HG02798 (cell line): ENCODE data around the gene CSNK1G2.

Experiments used
- ATAC-seq: cut with Tn5 transposase; IDR thresholded peaks from one replicate; pipeline ENCODE4 v1.9.1; 2021; ENCODE audit warnings: mild to moderate bottlenecking; ENCODE audit not compliant: unreplicated experiment, poor library complexity

Gene CSNK1G2

DNA sequence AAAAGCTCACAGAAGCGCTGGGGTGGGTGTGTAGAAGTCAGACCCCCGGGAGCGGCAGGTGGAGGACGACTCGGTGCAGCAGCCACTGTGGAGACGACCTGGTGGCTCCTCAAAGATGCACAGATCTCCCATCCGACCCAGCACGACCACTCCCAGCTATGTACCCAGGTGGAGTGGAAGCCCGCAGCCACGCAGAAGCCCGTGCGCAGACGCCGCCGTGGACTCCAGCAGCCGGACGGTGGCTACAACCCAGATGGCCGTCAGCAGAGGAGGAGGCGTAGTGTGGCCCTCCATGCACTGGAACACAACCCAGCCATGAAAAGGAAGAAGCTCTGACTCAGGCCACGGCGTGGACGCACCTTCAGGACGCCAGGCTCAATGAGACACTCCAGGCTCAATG is 21.7 kb downstream of the CSNK1G2 start:
- ATAC-seq, result no peak

DNA sequence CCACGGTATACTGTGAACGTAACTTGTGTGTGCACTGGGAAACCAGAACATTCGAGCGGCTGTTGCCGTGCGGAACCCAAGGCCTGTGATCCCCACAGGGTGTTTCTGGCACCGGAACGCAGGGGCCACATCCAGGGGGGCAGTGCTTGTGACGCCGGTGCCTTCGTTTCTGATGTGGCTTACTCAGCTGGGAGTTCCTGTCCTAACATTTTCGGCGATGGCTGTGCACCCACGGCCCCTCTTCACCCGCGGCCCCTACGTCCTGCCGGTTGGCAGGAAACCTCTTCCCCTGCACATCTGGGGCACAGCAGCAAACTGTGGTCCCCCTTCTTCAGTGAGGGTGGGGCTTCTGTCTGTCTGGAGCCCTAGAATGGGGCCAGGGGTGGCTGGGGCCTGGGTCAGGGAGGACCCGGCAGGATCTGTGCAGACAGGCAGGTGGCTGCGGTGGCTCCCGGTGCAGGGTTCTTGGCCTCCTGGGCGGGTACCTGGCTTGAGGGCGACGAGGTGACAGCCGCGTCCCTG is 26.2 kb downstream of the CSNK1G2 start:
- no peak for ATAC-seq

DNA sequence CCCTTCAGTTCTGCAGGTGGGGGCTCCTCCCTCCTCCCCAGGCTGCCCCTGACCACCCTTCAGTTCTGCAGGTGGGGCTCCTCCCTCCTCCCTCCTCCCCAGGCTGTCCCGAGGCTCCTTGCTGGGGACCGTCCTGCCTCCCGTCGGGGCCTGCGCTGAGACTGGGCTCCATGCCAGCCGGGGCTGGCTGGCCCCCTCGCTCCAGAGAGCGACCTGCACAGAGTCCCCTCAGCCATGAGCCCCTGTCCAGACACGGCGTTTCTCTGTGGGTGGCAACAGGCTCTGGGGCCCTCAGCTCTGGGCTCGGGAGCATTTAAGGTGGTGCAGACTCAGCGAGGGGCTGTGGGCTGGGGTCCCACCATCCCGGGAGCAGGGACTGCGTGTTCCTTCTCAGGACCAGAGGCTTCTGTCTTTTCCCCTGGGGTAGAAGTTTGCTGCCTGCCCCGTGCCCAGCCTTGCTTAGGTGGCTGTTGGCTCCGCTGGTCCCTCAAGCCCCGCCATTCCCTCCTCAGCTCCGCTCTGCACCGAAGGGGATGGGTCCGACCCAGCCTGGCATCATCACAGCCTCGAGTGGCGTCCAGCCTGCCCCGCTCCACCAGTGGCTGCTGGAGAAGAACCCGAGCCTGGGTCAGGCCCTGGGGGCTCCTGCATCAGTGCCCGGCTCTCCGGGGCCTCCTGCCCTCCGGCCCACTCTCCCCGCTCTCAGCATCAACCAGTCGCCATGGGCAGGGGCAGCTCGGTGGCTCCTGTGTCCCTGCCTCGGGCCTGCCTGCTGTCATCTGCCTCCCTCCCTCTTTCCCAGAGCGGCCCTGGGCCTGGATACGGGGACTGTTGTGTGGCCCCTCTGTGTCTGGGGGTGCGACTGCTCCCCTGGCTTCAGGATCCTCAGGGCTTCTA is 27.6 kb downstream of the CSNK1G2 start:
- ATAC-seq, result no peak

DNA sequence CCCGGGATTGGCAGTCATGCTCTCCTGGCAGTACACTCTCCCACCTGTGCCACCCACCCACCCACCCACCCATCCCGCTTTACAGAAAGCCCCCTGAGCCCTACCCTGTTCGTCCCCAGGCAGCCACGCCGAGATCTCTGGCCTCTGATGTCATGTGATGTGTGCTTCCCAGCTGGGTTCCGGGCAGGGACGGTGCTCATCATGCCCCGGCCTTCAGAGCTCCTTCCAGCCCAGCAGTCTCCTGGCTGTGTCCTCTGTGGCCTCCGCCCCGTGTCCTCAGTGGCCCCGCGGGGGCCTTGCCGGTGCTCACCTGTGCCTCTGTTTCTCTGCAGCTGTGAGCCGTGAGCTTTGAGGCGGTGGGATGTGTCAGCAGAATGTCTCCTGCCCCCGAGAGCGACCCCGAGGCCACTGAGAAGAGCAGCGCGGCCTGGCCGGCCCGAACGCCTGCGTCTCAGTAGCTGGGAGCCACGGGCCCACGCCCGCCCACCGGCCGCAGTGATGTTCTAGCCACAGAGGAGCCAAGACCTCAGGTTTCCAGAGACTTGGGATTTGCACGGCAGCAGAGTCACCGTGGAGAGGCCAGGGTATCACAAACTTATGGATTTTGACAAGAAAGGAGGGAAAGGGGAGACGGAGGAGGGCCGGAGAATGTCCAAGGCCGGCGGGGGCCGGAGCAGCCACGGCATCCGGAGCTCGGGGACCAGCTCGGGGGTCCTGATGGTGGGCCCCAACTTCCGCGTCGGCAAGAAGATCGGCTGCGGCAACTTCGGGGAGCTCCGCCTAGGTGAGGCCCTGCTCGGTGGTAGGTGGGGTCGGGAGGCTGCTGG is 28.4 kb downstream of the CSNK1G2 start:
- no peak for ATAC-seq

DNA sequence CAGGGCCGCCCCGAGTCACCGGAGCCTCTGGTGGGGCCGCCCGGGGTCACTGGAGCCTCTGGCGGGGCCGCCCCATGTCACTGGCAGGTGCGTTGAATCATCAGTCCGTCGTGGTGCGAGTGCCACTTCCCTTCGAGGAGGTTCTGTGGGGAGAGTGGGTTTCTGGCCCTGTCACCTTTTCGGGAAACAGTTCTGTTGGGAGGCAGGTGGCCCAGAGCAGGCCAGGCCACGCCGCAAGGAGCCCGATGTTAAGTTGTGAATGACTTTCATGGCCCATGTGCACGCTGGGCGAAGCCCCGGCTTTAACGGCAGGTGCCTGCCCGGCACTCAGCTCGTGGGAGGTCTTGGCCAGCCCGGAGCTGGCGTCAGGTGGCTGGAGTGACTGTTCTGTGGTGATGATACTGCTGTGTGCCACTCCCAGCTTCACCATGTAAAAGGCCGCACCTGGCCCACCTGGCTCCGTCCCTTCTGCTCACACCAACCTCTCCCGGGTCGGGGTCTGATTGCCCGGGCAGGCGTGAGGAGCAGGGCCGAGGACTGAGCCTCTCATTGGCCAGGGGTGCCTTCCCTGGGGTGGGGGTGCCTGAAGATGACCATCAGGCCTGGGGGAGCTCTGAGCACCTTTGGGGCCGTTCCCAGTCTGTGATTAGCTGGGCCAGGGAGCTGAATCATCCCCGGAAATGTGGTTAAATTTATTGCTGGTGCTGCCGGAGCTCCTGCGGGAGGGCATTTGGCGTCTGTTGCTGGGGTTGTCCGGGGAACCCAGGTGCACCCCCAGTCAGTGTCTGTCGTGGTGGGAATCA is 29.2 kb downstream of the CSNK1G2 start:
- no peak for ATAC-seq

DNA sequence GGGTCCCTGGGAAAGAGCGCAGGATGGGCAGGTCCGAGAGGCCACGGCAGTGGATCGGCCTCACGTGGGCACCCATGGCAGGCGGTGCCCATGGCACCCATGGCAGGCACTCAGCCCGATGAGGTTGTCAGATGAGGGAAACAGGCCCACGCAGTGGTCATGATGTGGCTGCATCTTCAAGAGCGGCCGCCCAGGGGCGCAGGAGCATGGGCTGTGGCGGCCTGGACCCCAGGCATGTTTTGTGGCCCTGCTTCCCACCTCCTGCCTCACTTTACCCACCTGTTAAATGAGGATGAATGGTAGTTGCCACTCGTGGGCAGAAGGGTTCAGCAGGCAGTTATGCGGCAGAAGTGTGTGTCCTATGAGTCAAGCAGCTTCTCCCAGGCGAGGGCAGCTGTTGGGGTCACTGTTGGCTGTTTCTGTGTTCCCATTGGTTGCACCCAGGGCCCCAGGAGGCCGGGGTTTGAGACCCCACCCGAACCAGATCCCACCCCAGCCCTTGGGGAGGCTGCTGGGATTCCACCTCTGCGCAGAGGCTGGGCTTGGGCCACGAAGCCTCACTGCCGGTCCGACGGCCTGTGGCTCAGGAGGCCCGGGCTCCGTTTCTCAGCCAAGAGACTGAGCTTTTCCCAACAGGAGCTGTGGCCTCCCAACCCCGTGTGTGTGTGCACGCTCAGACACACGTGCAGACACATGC is 30.0 kb downstream of the CSNK1G2 start:
- no peak for ATAC-seq

DNA sequence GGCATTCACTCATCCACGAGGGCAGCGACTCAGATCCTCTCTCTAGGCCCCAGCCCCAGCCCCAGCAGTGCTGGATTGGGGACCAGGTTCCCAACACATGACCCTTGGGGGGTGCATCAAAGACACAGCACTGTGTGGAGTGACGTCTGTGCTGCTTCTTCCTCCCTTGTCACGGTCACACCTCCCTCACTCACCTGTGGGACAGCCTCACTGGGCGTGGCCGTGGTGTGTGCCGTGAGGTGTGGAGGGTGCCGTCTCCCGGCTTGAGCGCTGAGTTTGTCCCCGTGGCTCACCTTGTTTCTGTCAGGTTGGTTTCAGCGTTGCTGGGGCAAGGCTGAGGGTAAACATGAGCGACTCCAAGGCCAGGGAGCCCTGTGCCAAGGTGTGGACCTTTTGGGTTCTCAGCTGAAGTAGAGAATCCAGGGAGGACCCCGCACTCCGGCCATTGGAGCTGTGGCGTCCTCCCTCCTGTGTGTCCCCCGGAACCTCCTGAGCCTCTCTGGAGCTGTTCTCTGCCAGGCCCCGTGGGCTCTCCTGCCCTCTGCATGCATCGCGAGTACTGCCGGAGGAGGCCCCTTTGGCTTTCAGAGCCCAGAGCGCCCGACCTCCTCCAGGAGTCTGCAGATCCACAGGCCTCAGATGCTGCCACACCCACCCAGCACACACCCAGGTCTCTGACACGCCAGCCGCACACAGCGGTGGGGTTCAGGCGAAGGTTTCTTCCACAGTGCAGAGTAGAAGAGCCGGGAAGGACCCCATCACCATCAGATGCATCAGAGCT is 33.6 kb downstream of the CSNK1G2 start:
- no peak for ATAC-seq

DNA sequence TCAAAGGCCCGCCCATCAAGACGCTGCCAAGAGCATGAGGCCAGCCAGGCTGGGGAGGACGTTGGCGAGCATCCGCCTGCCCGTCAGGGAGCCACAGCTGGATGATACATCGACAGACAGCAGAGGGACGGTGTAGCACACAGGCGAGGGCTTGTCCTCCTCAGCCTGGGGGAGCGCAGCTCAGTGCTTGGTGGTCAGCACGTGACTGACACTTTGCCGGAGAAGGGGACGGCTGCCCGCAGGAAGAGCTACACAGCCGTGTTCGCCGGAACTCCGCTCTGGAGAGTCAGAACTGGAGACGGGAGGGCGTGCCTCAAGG is 34.1 kb downstream of the CSNK1G2 start:
- ATAC-seq, result no peak

DNA sequence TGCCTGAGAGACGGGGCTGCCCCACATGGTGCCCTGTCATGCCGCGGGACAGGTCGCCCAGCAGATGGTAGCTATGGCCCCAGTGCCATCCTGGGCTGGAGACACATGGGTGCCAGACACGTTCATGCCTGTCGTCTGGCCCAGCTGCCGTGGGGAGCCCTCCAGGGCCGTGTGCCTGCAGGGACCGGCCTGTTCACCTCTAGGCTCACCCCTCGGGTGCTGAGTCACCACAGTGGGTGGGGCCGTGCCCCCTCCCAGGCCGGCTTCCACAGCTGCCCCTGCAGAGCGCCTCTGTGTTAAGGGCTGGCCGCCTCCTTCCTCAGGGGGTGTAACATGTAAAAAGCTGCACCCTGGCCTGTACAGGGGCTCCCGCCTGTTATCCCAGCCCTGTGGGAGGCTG is 36.1 kb downstream of the CSNK1G2 start:
- no peak for ATAC-seq

DNA sequence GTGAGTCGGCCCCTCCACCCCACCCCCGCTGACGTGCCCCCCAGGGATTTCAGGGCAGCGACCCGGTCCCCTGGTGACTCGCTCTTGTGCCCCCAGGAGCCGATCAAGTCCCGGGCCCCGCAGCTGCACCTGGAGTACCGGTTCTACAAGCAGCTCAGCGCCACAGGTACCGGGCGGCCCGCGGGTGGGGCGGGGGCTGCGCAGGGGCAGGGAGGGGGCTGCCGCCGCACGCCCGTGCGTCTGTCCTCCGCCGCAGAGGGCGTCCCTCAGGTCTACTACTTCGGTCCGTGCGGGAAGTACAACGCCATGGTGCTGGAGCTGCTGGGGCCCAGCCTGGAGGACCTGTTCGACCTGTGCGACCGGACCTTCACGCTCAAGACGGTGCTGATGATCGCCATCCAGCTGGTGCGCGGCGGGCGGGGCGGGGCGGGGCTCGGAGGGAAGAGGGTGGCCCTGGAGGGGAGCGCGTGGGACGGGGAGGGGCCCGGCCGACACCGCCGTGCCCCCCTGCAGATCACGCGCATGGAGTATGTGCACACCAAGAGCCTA is 37.4 kb downstream of the CSNK1G2 start:
- ATAC-seq, result no peak

DNA sequence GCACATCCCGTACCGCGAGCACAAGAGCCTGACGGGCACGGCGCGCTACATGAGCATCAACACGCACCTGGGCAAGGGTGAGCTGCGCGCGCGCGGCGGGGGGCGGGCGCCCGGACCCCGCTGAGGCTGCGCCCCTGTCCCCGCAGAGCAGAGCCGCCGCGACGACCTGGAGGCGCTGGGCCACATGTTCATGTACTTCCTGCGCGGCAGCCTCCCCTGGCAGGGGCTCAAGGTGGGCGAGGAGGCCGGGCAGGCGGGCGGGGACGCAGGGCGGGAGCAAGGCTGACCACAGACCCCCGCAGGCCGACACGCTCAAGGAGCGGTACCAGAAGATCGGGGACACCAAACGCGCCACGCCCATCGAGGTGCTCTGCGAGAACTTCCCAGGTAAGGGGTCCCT is 38.0 kb downstream of the CSNK1G2 start:
- ATAC-seq, result no peak

DNA sequence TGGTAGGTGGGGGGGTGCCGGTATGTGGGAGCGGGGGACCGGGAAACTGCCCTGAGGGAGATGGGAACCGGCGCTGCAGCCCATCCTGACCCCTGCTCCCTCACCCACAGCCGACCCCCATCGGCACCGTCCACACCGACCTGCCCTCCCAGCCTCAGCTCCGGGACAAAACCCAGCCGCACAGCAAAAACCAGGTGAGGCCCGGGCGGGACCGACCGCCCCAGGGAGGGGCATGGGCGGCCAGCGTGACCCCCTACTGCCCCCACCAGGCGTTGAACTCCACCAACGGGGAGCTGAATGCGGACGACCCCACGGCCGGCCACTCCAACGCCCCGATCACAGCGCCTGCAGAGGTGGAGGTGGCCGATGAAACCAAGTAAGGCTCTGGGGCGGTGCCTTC is 38.7 kb downstream of the CSNK1G2 start:
- ATAC-seq, result no peak

DNA sequence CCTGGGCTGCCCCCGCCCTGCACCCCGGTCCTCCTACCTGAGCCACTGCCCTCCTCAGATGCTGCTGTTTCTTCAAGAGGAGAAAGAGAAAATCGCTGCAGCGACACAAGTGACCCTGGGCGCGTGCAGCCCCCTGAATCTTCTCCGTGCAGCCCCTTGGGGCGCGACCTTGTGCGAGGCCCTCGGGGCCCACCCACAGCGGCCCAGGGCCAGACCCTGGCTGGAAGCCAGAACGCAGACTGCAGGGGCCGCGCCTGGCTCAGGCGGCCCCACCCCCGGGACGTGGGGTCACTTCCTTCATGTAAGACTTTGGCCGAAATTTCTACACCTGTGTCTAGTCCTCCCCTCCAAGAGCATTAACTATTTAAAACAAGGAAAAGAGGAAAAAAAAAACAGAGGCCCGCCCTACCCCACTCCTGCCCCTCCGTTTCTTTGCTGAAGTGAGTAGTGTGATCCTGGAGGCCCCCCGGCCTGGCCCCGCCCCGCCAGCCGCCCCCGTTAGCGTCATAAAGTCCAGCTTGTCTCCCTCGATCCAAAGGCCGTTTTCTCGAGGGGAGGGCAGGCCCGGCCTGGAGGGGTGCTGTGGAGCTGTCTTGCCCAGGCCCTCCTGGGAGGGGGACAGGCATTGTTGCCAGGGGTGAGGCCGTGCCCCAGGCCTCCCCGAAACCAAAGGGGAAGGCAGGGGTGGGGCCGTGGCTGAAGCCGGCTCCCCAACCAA is 39.3 kb downstream of the CSNK1G2 start:
- ATAC-seq, result no peak

DNA sequence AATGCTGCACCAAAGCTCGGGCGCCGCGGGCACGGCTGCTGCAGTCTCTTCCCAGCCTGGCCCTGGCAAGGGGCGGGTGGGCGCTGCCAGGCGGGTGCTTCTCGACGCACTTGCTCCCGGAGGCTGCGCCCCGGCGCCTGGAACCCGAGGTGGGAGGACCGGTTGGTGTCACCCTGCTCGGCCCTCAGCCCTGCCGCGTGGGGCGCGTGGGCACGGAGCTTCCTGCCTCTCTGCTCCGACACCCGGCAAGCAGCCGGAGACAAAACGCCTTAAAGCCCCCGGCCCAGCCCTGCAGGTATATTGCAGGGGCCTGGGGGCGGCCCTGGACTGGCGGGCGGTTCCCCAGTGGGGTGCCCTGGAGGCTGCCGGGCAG is 39.8 kb downstream of the CSNK1G2 start:
- no peak for ATAC-seq

DNA sequence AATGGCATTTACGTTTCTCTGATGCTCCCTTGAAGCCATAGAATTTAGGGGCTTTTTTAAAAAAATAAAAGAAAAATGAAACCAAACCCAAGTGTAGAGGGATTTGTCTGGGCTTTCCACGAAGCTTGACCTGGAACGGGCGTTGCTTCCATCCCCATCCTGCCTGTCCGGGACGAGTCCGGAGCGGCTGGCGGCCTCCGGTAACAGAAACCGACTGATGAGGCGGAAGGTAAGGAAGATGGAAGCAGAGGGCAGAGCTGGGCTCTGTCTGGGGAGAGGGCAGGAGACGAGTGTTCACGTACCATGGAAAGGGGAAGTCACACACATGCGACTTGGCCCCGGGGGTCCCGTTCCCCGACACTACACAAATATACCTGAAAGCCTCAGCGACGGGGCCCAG is 40.3 kb downstream of the CSNK1G2 start:
- ATAC-seq, result no peak

DNA sequence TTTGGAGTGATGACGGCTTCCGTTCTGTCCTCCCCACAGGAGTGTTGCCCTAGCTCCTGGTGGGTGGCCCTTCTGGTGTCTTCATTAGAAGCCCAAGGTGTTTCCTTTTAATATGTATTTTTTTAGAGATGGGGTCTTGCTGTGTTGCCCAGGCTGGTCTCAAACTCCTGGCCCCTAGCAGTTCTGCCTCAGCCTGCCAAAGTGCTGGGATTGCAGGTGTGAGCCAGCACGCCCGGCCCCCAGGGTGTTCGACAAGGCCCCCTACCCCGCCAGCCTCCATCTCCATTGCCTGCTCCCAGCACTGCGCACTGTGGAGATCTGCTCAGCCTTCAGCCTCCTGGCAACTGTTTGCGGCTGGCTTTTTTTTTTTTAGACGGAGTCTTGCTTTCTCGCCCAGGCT is 43.4 kb downstream of the CSNK1G2 start:
- no peak for ATAC-seq

DNA sequence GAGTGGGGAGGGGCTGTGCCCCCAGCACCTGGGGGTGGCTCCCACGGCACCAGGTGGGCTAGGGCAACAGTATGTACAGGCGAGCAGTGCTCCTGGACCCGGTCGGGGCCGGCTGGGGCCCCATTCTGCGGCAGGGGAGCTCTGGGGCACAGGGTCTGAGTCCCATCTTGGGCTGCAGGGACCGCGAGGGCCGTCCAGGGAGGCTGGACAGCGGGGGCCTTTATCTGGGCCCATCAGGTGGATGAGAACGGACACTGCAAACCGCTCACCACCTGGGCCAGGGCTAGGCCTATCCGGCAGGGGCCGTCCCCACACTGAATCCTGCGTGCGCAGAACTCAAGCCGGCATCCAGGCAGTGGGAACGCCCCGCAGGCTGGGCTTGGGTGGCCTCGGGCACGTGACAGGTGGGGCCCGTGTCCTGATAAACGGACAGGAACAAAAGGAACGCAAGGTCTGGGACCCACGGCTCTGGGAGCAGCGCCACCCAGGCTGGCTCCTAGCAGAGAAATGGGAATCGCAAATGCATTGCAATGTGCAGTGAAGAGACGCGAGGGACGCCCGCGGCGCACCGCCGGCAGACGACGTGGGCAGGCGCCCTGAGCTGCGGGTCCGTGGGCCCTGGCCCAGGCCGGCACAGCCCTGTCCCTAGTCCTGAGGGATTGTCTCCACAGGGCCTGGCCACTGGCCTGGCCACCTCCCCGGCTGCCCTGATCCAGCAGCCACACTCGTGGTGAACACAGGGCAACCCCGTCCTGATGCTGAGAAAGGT is 44.8 kb downstream of the CSNK1G2 start:
- ATAC-seq, result no peak
